Pancreas (tissue), 10 donors: ENCODE results near the gene GPRC5D. TPM values are rescaled to one million over a fixed set of nuclear protein-coding genes. Genes with fewer than 3 reads are reported as not detected.

Experiments used
- ATAC-seq, 4 donors: fragments of 200-7000 bp; cut with Tn5 transposase; one replicate each; pipeline versions ENCODE4 v1.8.0 to v1.9.1; 2020; ENCODE audit warnings: mild to moderate bottlenecking in 4 of 4, moderate library complexity in 4 of 4
- DNase-seq, 6 donors: peaks; one replicate each; pipeline ENCODE4 v3.0.0-alpha.2; 2020
- FAIRE-seq: peaks from 2 replicates; lab custom pipeline; 2012; peaks lifted over from hg19 to GRCh38; lab: Jason Lieb, UNC
- H3K27ac ChIP-seq, 4 donors: fragments of 200-600 bp; sonication (generic); 1 replicate in 3 of 4; 2 replicates in 1 of 4; pipeline versions ENCODE4 v1.5.0 to v1.8.0; 2020
- H3K27me3 ChIP-seq, 4 donors: fragments of 200-600 bp; one replicate each; pipeline ENCODE4 v1.8.0; 2021
- H3K36me3 ChIP-seq, 3 donors: fragments of 200-600 bp; sonication (generic) in 1 of 3; one replicate each; pipeline versions ENCODE4 v1.5.0 to v1.8.0; 2020 to 2021
- H3K4me1 ChIP-seq, 3 donors: fragments of 200-600 bp; one replicate each; pipeline ENCODE4 v1.8.0; 2021
- H3K4me3 ChIP-seq, 4 donors: fragments of 200-600 bp; sonication (generic) in 2 of 4; one replicate each; pipeline versions ENCODE4 v1.5.0 to v1.8.0; 2020 to 2021
- H3K9me3 ChIP-seq, 4 donors: fragments of 200-600 bp; one replicate each; pipeline ENCODE4 v1.8.0; 2021
- CTCF ChIP-seq, 4 donors: fragments of 200-600 bp; sonication (generic) in 3 of 4; IDR thresholded peaks; one replicate each; pipeline versions ENCODE4 v1.5.0 to v1.8.0; 2021; ENCODE audit warnings: antibody characterized with exemption in 4 of 4
- WGBS, 2 donors: extraction: QIAGEN DNeasy Blood & Tissue Kit; methylation state at CpG; one replicate each; pipeline ENCODE4 v1.1.7; 2013; 5-methylcytosine and 5-hydroxymethylcytosine counted together
- intact Hi-C, 3 donors: fragments of 100-400 bp; cut with DNase I; formaldehyde crosslinking; loops; one replicate each; pipeline versions ENCODE4 v1.11.1 to v1.14.2; 2022
- polyA plus RNA-seq, 2 donors: library from polyadenylated mRNA; stranded (reverse); fragments of 200-250 nt; gene quantifications; one replicate each; pipeline ENCODE4 v1.2.3, GENCODE V29; 2013
- total RNA-seq, 6 donors: library from RNA; stranded (reverse); fragmentation: NEBNext Ultra II Directional in 4 of 6; extraction: Animal tissue kit (Norgen Biotek cat#: 25700) in 4 of 6; gene quantifications; one replicate each; pipeline versions ENCODE4 v1.2.1 to v1.2.4, GENCODE V29; 2021 to 2023
- donor health status: healthy with polysubstance abuse.
- donor health status: DM: no; HTN: no; CAD: no; lungs with moderate emphysema.
- donor health status: DM: no; HTN: no; CAD: no.
- donor health status: control.
- donor health status: control.
- donor health status: Bipolar disorder and iron deficiency.
- donor health status: DM: yes; HTN: yes; CAD: no.
- donor health status: DM: no; HTN: no; CAD: no.
- donor health status: DM: no; HTN: no; CAD: no.
- donor health status: DM: yes; HTN: yes; CAD: no.

GPRC5D gene
- total and polyA plus RNA-seq, 8 donors, result 0.24 to 0.42 (median 0.33) TPM; not detected in 5

DNA sequence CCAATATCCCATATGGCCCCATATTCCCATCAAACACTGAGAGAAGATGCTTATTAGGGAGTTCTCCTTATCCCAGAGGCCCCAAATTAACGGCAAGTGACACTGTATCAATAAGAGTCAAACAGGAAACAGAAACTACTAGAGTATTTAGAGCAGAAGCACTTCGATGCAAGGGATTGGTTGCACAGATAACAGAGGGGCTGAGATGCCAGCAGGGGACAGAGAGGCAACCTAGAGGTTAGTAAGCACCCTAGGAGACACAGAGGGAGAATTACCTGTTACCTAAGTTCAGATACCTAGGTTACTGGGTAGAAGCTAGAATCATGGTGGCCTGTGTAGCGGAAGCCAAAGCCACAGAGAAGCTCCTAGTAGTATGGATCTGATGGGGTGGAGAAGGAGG is 45.2 kb upstream of the GPRC5D start:
- Histone ChIP-seq H3K4me1 (peaks cover 6 to 19% (median 16%) of the 10 kb centered on the region in 3 donors), H3K36me3 (no peaks in the 10 kb centered on the region), H3K27me3 (no peaks in the 10 kb centered on the region), H3K9me3 (no peaks in the 10 kb centered on the region), H3K4me3 (no peak overlapping the region), H3K27ac (no peak overlapping the region)
- WGBS, 2 donors, result 41 to 44% methylated on average over 3 of the region's 3 CpGs
- intact Hi-C loops, result no loop called here
- no peak for TF ChIP-seq CTCF (IDR thresholded peaks at IDR 0.05)
- FAIRE-seq (no peak), DNase-seq (no peak), ATAC-seq (no peak)

GRCh38 chr12:12996209-12996608 is 44.2 kb upstream of the GPRC5D start:
- FAIRE-seq, result no peak
- Histone ChIP-seq H3K4me3 (no peak overlapping the region), H3K36me3 (no peaks in the 10 kb centered on the region), H3K9me3 (no peaks in the 10 kb centered on the region), H3K27me3 (no peaks in the 10 kb centered on the region), H3K27ac (no peak overlapping the region), H3K4me1 (peaks cover 8 to 24% (median 19%) of the 10 kb centered on the region in 3 donors)
- no peak for ATAC-seq
- TF ChIP-seq CTCF (IDR thresholded peaks at IDR 0.05), result no peak
- WGBS, 2 donors, result 14 to 23% methylated on average over 3 of the region's 3 CpGs
- intact Hi-C loops, result no loop called here
- no peak for DNase-seq

DNA sequence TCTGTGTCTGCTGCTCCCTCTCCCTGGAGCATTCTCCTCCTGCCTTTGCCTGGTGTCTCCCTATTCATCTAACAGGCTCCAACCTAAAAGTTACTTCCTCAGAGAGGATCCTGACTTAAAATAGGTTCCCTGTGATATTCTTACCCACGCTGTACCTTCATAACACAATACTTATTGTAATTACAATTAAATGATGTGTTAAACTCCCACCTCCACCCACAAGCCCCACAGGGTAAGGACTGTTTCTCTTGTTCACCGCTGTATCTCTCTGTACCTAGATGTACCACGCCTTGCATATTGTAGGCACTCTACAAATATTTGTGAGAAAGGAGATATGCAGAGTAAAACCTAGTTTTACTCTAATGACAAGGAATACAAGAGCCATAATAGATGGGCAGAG is 43.1 kb upstream of the GPRC5D start:
- Histone ChIP-seq H3K36me3 (no peaks in the 10 kb centered on the region), H3K27me3 (no peaks in the 10 kb centered on the region), H3K4me3 (no peak overlapping the region), H3K4me1 (peaks cover 10 to 27% (median 20%) of the 10 kb centered on the region in 3 donors), H3K27ac (no peak overlapping the region), H3K9me3 (no peaks in the 10 kb centered on the region)
- intact Hi-C loops, result no loop called here
- no peak for ATAC-seq
- no peak for FAIRE-seq
- WGBS, 2 donors, result 89 to 94% methylated on average over 3 of the region's 3 CpGs
- TF ChIP-seq CTCF (IDR thresholded peaks at IDR 0.05), result no peak
- DNase-seq, result no peak

GRCh38 chr12:12993367-12993766 is 41.4 kb upstream of the GPRC5D start:
- H3K4me1 ChIP-seq, result peaks cover 10 to 20% (median 18%) of the 10 kb centered on the region in 3 donors

More at GRCh38 chr12:12993367-12993766, 41.4 kb upstream of the GPRC5D start:
- intact Hi-C loops, result no loop called here
- FAIRE-seq, result no peak
- Histone ChIP-seq H3K36me3 (peaks cover 0 to 8% (median 0%) of the 10 kb centered on the region in 3 donors), H3K4me3 (no peak overlapping the region), H3K9me3 (no peaks in the 10 kb centered on the region), H3K27me3 (no peaks in the 10 kb centered on the region), H3K27ac (peak overlapping the region in 1 of 4 donors; percentile 29)
- no peak for TF ChIP-seq CTCF (IDR thresholded peaks at IDR 0.05)
- DNase-seq, result no peak
- no peak for ATAC-seq
- WGBS, 2 donors, result 94 to 98% methylated on average over 4 of the region's 4 CpGs
